GM12878 (cell line): ENCODE data around the gene RAB34. TPM values are rescaled to one million over a fixed set of nuclear protein-coding genes. Genes with fewer than 3 reads are reported as not detected.

Experiments
- E4F1 ChIP-seq: fragments of 450-650 bp; IDR thresholded peaks from 2 replicates; pipeline ENCODE4 v1.6.1; 2018; ENCODE audit warnings: borderline replicate concordance, mild to moderate bottlenecking; ENCODE audit not compliant: partially characterized antibody
- ESRRA ChIP-seq: IDR thresholded peaks from 2 replicates; pipeline ENCODE4 v1.6.1; 2012; ENCODE audit warnings: mild to moderate bottlenecking, low read length, improper control_type of control experiment
- KLF5 ChIP-seq: fragments of 450-650 bp; IDR thresholded peaks from 2 replicates; pipeline ENCODE4 v1.6.1; 2014; ENCODE audit warnings: mild to moderate bottlenecking; ENCODE audit not compliant: partially characterized antibody
- NR2C2 ChIP-seq: IDR thresholded peaks from 2 replicates; pipeline ENCODE4 v1.6.1; 2011; ENCODE audit warnings: borderline replicate concordance, low read depth; ENCODE audit not compliant: control insufficient read depth, insufficient read length
- POLR2A ChIP-seq: IDR thresholded peaks from 2 replicates; pipeline ENCODE4 v1.6.1; 2011; ENCODE audit warnings: low read depth, mild to moderate bottlenecking, low read length
- SIX5 ChIP-seq: IDR thresholded peaks from 2 replicates; pipeline ENCODE4 v1.6.1; 2011; ENCODE audit warnings: mild to moderate bottlenecking, low read depth, low read length, moderate library complexity; ENCODE audit not compliant: severe bottlenecking
- USF2 ChIP-seq: IDR thresholded peaks from 2 replicates; pipeline ENCODE4 v1.6.1; 2011; ENCODE audit warnings: low read depth, low read length, improper control_type of control experiment, borderline replicate concordance
- polyA plus RNA-seq, 11 experiments: library from polyadenylated mRNA; depleted of rRNA in 4 of 11; unstranded in 6 of 11; stranded (reverse) in 5 of 11; fragments of >200 nt; fragmentation: Nextera tagmentation in 4 of 11; fragmentation: Illumina TruSeq in 1 of 11; extraction: Ambion mirVana in 4 of 11; extraction: Trizol in 1 of 11; gene quantifications; 1 replicate in 1 of 11; 2 replicates in 10 of 11; pipeline versions ENCODE4 v1.2.1 to v1.2.3, GENCODE V29; 2011 to 2016; ENCODE audit warnings: inconsistent platforms in 2 of 11, missing spikeins in 2 of 11, low read depth in 1 of 11
- total RNA-seq, 4 experiments: library from RNA; depleted of rRNA in 3 of 4; stranded (reverse); fragments of >200 nt in 3 of 4; fragmentation: Illumina TruSeq in 1 of 4; extraction: Trizol in 1 of 4; gene quantifications; 2 replicates each; pipeline versions ENCODE4 v1.2.1 to v1.2.3, GENCODE V29; 2013 to 2021

The RAB34 gene
- total and polyA plus RNA-seq, 10 of the 15 experiments (the other 5 are each of a cell fraction or from before 2014, with no cell fraction given) = 0.37 to 46.4 (median 32.8) TPM

GRCh38 chr17:28728364-28729200 is 10.9 kb upstream of the RAB34 start, which contains the start of gene NEK8 (continued):
- no peak for TF ChIP-seq USF2
- TF ChIP-seq SIX5 = no peak
- TF ChIP-seq ESRRA = no peak
- no peak for TF ChIP-seq E4F1
- TF ChIP-seq POLR2A = peak; percentile 91
- no peak for TF ChIP-seq NR2C2
- no peak for TF ChIP-seq KLF5
- TF ChIP-seq, all 136 proteins: peak for 44
